HFFc6 (cell line): Measurements from ENCODE around the gene STAB1. TPM values are rescaled to one million over a fixed set of nuclear protein-coding genes. Genes with fewer than 3 reads are reported as not detected.

Experiments
- DNase-seq: peaks from one replicate; pipeline ENCODE4 v3.0.0-alpha.2; 2018
- H3K27ac Mint-ChIP-seq: 2 replicates; pipeline ENCODE4 v1.8.0; 2020; ENCODE audit warnings: mild to moderate bottlenecking, mixed read lengths
- H3K27me3 Mint-ChIP-seq: 2 replicates; pipeline ENCODE4 v1.8.0; 2021; ENCODE audit warnings: mild to moderate bottlenecking, moderate library complexity, mixed read lengths; ENCODE audit not compliant: insufficient read depth
- H3K36me3 Mint-ChIP-seq: 2 replicates; pipeline ENCODE4 v1.8.0; 2021; ENCODE audit warnings: low read depth, mixed read lengths
- H3K4me1 Mint-ChIP-seq: 2 replicates; pipeline ENCODE4 v1.8.0; 2020; ENCODE audit warnings: low read depth, mixed read lengths
- H3K4me3 Mint-ChIP-seq: 2 replicates; pipeline ENCODE4 v1.8.0; 2020; ENCODE audit warnings: mild to moderate bottlenecking, moderate library complexity, mixed read lengths
- H3K9me3 Mint-ChIP-seq: 2 replicates; pipeline ENCODE4 v1.8.0; 2020; ENCODE audit warnings: mild to moderate bottlenecking, mixed read lengths
- total RNA-seq, 6 experiments: library from RNA; stranded (reverse); fragmentation: NEBNext Ultra II Directional; extraction: Animal tissue kit (Norgen Biotek cat#: 25700); gene quantifications; 2 replicates in 1 of 6; 3 replicates in 5 of 6; pipeline ENCODE4 v1.2.3, GENCODE V29; 2021
- TF ChIP-seq, protein P1 (sequence below): fragments of 200-600 bp; sonication (generic); IDR thresholded peaks from 2 replicates; pipeline ENCODE4 v1.5.0; 2021; ENCODE audit warnings: antibody characterized with exemption, mild to moderate bottlenecking

The STAB1 gene
- total RNA-seq, 6 experiments from 2014 or later: not detected

DNA sequence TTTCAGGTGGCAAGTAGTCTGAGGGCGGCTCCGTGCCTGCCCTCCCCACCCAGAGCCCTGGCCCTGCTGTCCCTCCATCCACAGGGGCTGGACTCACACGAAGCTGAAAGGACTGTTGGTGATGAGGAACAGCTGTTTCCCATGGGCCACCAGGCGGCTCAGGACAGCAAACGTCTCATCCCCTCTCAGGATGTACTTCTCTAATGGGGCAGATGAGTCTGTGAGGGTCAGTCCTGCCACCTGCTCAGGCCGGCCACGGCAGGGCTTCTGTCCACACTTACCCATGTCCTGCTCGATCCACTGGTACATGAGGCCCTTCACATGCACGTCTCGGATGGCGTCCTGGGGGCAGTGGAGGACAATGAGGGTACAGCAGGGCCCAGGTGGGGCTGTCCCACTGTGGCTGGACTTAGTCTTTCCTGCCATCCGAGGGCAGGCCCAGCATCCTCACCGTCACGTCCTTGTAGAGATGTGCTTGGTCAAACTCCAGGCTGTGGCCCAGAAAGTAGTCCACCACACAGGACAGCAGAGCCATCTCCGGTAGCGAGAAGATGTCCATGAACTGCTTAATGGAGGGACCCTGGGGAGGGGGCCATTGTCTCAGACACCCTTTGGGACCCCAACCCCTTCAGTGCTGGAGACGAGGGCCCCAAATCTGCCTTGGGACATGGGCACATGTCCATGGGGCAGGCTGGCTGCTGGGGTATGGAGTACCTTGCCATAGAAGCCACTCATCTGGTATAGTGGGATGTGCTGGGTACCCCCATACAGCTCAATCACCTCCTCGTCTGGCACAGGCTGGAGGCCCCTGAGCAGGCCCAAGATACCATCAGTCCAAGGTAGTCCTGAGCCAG, 32.8 kb downstream of the STAB1 start:
- TF ChIP-seq, protein P1, sequence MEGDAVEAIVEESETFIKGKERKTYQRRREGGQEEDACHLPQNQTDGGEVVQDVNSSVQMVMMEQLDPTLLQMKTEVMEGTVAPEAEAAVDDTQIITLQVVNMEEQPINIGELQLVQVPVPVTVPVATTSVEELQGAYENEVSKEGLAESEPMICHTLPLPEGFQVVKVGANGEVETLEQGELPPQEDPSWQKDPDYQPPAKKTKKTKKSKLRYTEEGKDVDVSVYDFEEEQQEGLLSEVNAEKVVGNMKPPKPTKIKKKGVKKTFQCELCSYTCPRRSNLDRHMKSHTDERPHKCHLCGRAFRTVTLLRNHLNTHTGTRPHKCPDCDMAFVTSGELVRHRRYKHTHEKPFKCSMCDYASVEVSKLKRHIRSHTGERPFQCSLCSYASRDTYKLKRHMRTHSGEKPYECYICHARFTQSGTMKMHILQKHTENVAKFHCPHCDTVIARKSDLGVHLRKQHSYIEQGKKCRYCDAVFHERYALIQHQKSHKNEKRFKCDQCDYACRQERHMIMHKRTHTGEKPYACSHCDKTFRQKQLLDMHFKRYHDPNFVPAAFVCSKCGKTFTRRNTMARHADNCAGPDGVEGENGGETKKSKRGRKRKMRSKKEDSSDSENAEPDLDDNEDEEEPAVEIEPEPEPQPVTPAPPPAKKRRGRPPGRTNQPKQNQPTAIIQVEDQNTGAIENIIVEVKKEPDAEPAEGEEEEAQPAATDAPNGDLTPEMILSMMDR: no peak
- H3K4me1 Mint-ChIP-seq: peaks cover 29% of the 10 kb centered on the region
- no peaks in the 10 kb centered on the region for H3K27me3 Mint-ChIP-seq
- no peak overlapping the region for H3K4me3 Mint-ChIP-seq
- peaks cover 14% of the 10 kb centered on the region for H3K36me3 Mint-ChIP-seq
- H3K27ac Mint-ChIP-seq: no peak overlapping the region
- H3K9me3 Mint-ChIP-seq: no peaks in the 10 kb centered on the region
- DNase-seq: no peak

DNA sequence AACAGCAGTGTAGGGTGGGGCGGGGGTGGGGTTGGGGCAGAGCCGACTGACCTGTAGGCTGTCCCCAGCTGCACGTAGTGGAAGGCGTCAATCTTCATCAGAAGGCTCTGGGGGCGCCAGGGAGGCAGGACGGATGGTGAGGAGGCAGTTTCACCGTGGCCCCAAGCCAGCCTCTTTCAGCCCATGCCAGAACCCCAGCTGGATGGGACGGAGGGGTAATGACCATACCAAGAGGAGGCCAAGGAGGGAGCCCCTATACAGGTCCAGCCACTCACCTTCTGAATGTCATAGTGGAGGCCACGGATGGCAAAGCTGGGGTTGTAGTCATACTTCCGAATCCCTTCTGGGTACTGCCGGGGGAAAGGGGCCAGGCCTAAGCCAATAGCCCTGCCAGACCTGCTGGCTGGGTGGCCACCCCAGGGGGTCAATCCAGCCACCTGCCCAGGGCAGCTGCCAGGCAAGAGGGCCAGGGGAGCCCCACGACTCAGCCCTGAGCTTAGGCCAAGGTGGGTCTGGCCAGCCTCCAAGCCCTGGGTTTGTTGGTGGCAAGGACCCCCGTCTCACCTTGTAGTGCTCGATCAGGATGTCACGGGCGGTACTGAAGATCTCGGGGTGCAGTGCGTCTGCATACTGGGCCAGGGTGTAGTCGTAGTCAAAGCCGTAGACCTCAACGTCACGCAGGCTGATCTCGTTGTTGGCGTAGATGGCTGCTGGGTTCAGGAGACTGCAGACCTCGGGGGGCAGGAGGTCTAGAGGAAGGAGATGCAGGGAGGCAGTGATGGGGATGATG, 33.6 kb downstream of the STAB1 start:
- TF ChIP-seq, protein P1: no peak
- peaks cover 29% of the 10 kb centered on the region for H3K4me1 Mint-ChIP-seq
- no peak for DNase-seq
- no peak overlapping the region for H3K4me3 Mint-ChIP-seq
- H3K27ac Mint-ChIP-seq: no peak overlapping the region
- no peaks in the 10 kb centered on the region for H3K27me3 Mint-ChIP-seq
- no peaks in the 10 kb centered on the region for H3K9me3 Mint-ChIP-seq
- H3K36me3 Mint-ChIP-seq: peaks cover 12% of the 10 kb centered on the region

- Mint-ChIP-seq H3K4me3 (no peak overlapping the region), H3K27me3 (no peaks in the 10 kb centered on the region), H3K36me3 (peaks cover 4% of the 10 kb centered on the region; the same call in 1 of the 2 replicates), H3K9me3 (no peaks in the 10 kb centered on the region), H3K27ac (peak overlapping the region; percentile 71), H3K4me1 (peaks cover 33% of the 10 kb centered on the region)
- TF ChIP-seq, protein P1: no peak
- DNase-seq: no peak
Measured at GRCh38 chr3:52529376-52530333, 34.5 kb downstream of the STAB1 start.

DNA sequence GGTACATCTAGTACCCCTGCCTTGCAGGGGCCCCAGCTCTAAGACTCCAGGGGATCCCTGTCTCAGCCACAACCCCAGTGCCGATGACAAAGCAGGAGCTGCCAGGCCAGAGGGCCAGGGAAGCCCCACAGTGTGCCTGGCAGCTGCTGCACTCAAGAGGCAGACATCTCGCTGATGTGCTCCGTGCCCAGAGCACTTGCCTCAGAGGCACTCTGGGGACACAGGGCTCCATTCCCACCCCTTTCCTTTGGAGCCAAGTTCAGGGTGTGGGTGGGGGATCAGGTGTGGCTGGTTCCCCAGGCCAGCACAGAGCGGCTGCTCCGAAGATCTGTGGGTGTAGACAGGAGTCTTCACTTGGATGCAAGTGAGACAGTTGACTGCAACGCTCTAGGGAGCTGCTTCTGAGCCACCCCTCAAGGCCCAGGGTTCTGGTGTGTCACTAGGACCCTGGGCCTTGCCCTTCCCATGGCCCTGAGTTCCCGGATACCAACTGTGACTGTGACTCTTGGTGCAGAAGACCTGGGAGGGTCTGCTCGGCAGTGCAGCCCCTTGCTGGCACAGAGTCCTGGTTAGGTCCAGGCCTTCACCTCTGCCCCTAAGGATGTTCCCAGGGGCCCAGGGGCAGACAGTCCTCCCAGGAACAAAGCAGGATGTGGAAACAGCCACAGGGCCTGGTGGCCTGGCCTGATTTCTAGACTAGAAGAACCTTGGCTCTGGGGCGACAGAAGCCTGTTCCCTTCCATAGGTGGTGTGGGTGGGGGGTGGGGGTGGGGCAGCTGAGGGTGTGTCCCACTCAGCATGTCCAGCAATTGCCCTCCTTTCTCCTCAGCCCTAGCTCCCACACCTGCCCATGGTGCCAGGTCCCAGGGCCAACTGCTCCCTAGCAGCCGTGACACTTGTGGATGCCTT, 36.0 kb downstream of the STAB1 start:
- Mint-ChIP-seq H3K9me3 (no peaks in the 10 kb centered on the region), H3K27ac (peak overlapping the region; percentile 82; the same call in 1 of the 2 replicates), H3K27me3 (no peaks in the 10 kb centered on the region; the same call in 1 of the 2 replicates), H3K4me3 (no peak overlapping the region), H3K36me3 (peaks cover 4% of the 10 kb centered on the region; the same call in 1 of the 2 replicates), H3K4me1 (peaks cover 47% of the 10 kb centered on the region)
- TF ChIP-seq, protein P1: no peak
- DNase-seq: no peak
